Ovary (tissue), 3 donors: Measurements from ENCODE around the gene SMAD2.

Experiments used
- CTCF ChIP-seq, 3 donors: fragments of 450-650 bp in 2 of 3; fragments of 200-600 bp in 1 of 3; IDR thresholded peaks; one replicate each; pipeline versions ENCODE4 v1.5.1 to v1.8.0; 2016 to 2022; ENCODE audit warnings: antibody characterized with exemption in 3 of 3, mild to moderate bottlenecking in 1 of 3
- EP300 ChIP-seq: sonication (generic); formaldehyde crosslinking; IDR thresholded peaks from one replicate; pipeline ENCODE4 v1.6.1; 2017; ENCODE audit warnings: antibody characterized with exemption
- POLR2A ChIP-seq: fragments of 450-650 bp; IDR thresholded peaks from one replicate; pipeline ENCODE4 v1.6.1; 2017; ENCODE audit warnings: antibody characterized with exemption, mild to moderate bottlenecking, moderate library complexity
- donor health status: DM: no; HTN: no; CAD: no.

DNA sequence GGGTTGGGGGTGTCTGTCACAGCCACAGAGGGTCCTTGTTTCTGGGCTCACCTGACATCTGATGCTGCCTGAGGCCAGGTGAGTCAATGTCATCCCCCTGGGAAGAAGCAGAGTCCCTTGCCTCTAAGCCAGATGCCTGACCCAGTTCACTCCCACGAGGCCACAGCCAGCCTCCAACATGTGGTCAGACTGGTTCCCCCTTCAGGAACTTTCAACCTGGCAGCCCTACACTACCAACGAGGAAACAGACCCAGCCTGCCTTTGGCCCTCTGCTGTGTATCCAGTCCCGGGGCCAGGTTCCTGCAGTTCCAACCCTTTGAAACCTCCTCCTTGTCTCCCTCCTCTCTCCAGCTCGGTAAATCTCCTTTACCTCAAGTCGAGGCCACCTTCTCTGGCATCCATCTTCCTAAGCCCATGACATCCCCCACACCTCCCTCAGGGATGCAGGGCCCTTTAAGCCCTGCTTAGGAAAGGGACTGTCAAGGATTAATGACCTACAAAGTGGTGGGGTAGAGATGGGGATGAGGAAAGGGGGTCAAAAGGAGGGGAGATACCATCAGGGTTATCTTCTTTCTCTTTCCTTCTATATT lies 49.2 kb upstream of the SMAD2 start:
- TF ChIP-seq CTCF (IDR thresholded peaks at IDR 0.05) (no peak), POLR2A (no peak), EP300 (no peak)
